Endothelial cell of umbilical vein (primary cell): ENCODE measurements around the gene DGKD. TPM values are rescaled to one million over a fixed set of nuclear protein-coding genes. Genes with fewer than 3 reads are reported as not detected.

ENCODE experiments used
- BruUV-seq: library from RNA; stranded (reverse); fragments of 400-500 nt; replicated peaks from 2 replicates; lab custom pipeline; 2021; lab: Mats Ljungman, UMichigan
- CTCF ChIA-PET: fragments of 300-600, 350-600 bp; sonication (Branson Sonifier 250); formaldehyde crosslinking; loops from one replicate; lab custom pipeline; 2021; ENCODE audit warnings: antibody characterized with exemption, inconsistent platforms; lab: Charles Lee
- POLR2A ChIA-PET: fragments of 300-600, 350-600 bp; sonication (Branson Sonifier 250); formaldehyde crosslinking; loops from one replicate; lab custom pipeline; 2021; ENCODE audit warnings: antibody characterized with exemption, inconsistent platforms; lab: Charles Lee
- DNase-seq: peaks from one replicate; pipeline ENCODE4 v3.0.0-alpha.2; 2011; ENCODE audit warnings: low read depth, low spot score
- FAIRE-seq: peaks from 2 replicates; lab custom pipeline; 2011; peaks lifted over from hg19 to GRCh38; lab: Jason Lieb, UNC
- H2AFZ ChIP-seq: 2 replicates; pipeline ENCODE4 v1.6.0; 2012; ENCODE audit warnings: low read depth, low read length, control low read depth, inconsistent platforms
- H3K27ac ChIP-seq: 2 replicates; pipeline ENCODE4 v1.5.1; 2011; ENCODE audit warnings: low read depth, mild to moderate bottlenecking, control low read depth, low read length, moderate library complexity; ENCODE audit not compliant: insufficient read depth
- H3K27me3 ChIP-seq, 2 experiments: 2 replicates each; pipeline versions ENCODE4 v1.6.0 to v1.6.1; 2011; ENCODE audit warnings: low read length in 2 of 2, mixed read lengths in 1 of 2; ENCODE audit not compliant: control insufficient read depth in 2 of 2, insufficient read depth in 2 of 2
- H3K36me3 ChIP-seq, 2 experiments: 2 replicates in 1 of 2; 3 replicates in 1 of 2; pipeline ENCODE4 v1.5.1; 2011; ENCODE audit warnings: low read length in 2 of 2, mild to moderate bottlenecking in 1 of 2, moderate library complexity in 1 of 2; ENCODE audit not compliant: control insufficient read depth in 2 of 2, insufficient read depth in 2 of 2; ENCODE audit errors: extremely low read depth in 1 of 2
- H3K4me1 ChIP-seq: 3 replicates; pipeline ENCODE4 v1.5.1; 2011; ENCODE audit warnings: mild to moderate bottlenecking, low read length; ENCODE audit not compliant: control insufficient read depth, insufficient read depth; ENCODE audit errors: extremely low read depth
- H3K4me2 ChIP-seq: 2 replicates; pipeline ENCODE4 v1.6.1; 2011; ENCODE audit warnings: low read length, control low read depth, mixed read lengths; ENCODE audit not compliant: insufficient read depth
- H3K4me3 ChIP-seq, 3 experiments: fragments of 200-600 bp in 1 of 3; sonication (generic), shearing (Covaris generic) in 1 of 3; replicated peaks in 1 of 3; 2 replicates each; pipeline ENCODE4 v1.5.1; 2011 to 2016; ENCODE audit warnings: control low read depth in 3 of 3, low read length in 3 of 3, mild to moderate bottlenecking in 2 of 3, inconsistent platforms in 1 of 3, low read depth in 1 of 3, moderate library complexity in 1 of 3; ENCODE audit not compliant: insufficient read depth in 1 of 3
- H3K79me2 ChIP-seq: 2 replicates; pipeline ENCODE4 v1.6.0; 2012; ENCODE audit warnings: low read length, inconsistent platforms; ENCODE audit not compliant: control insufficient read depth, insufficient read depth
- H3K9ac ChIP-seq: replicated peaks from 2 replicates; pipeline ENCODE3; 2011; ENCODE audit warnings: low read length, control low read depth; ENCODE audit not compliant: insufficient read depth; ENCODE audit errors: extremely low read depth
- H3K9me1 ChIP-seq: replicated peaks from 3 replicates; pipeline ENCODE4 v1.6.0; 2011; ENCODE audit warnings: mild to moderate bottlenecking, low read length; ENCODE audit not compliant: control insufficient read depth, insufficient read depth; ENCODE audit errors: extremely low read depth
- H3K9me3 ChIP-seq: replicated peaks from 2 replicates; pipeline ENCODE4 v1.5.1; 2012; ENCODE audit warnings: low read length, inconsistent platforms; ENCODE audit not compliant: control insufficient read depth, insufficient read depth
- H4K20me1 ChIP-seq: replicated peaks from 2 replicates; pipeline ENCODE3; 2011; ENCODE audit warnings: mild to moderate bottlenecking, low read length; ENCODE audit not compliant: control insufficient read depth, insufficient read depth; ENCODE audit errors: extremely low read depth
- CTCF ChIP-seq, 2 donors: IDR thresholded peaks; 1 replicate in 1 of 2; 2 replicates in 1 of 2; pipeline ENCODE4 v1.5.1; 2011; ENCODE audit warnings: low read length in 2 of 2, mild to moderate bottlenecking in 2 of 2, moderate library complexity in 2 of 2, control low read depth in 1 of 2, inconsistent platforms in 1 of 2, low read depth in 1 of 2; ENCODE audit not compliant: insufficient read depth in 1 of 2; ENCODE audit errors: extremely low read depth in 1 of 2
- EZH2 ChIP-seq: IDR thresholded peaks from 2 replicates; pipeline ENCODE4 v1.6.1; 2012; ENCODE audit warnings: borderline replicate concordance, low read depth, mild to moderate bottlenecking, moderate library complexity, low read length, inconsistent platforms; ENCODE audit not compliant: severe bottlenecking
- FOS ChIP-seq: IDR thresholded peaks from 2 replicates; pipeline ENCODE4 v1.6.1; 2011; ENCODE audit warnings: mild to moderate bottlenecking, low read length, moderate library complexity, borderline replicate concordance; ENCODE audit not compliant: insufficient read depth
- GATA2 ChIP-seq: IDR thresholded peaks from 2 replicates; pipeline ENCODE4 v1.7.0; 2011; ENCODE audit warnings: low read depth, mild to moderate bottlenecking, moderate library complexity, mixed read lengths, low read length; ENCODE audit not compliant: insufficient read length, insufficient read depth
- JUN ChIP-seq: IDR thresholded peaks from 2 replicates; pipeline ENCODE4 v1.6.1; 2011; ENCODE audit warnings: borderline replicate concordance, low read depth; ENCODE audit not compliant: insufficient read length, insufficient read depth
- MAX ChIP-seq: IDR thresholded peaks from 2 replicates; pipeline ENCODE4 v1.6.1; 2011; ENCODE audit not compliant: insufficient read depth, insufficient read length
- MYC ChIP-seq: IDR thresholded peaks from one replicate; pipeline ENCODE4 v1.6.1; 2011; ENCODE audit warnings: mild to moderate bottlenecking, low read depth, low read length
- POLR2A ChIP-seq: IDR thresholded peaks from 2 replicates; pipeline ENCODE4 v1.6.1; 2012; ENCODE audit warnings: low read depth, mild to moderate bottlenecking, control low read depth, low read length
- POLR2AphosphoS5 ChIP-seq: IDR thresholded peaks from 2 replicates; pipeline ENCODE4 v1.6.1; 2012; ENCODE audit warnings: low read depth, mild to moderate bottlenecking, control low read depth, low read length, moderate library complexity; ENCODE audit not compliant: insufficient read depth
- dilution Hi-C: fragments of 300-500 bp; cut with MboI; formaldehyde crosslinking; loops from one replicate; pipeline ENCODE4 v1.15.0; 2019; ENCODE audit warnings: low sequenced_read_pairs; ENCODE audit not compliant: extremely low pct_ligation_motif_present
- intact Hi-C: fragments of 100-400 bp; cut with micrococcal nuclease; formaldehyde crosslinking; loops from one replicate; pipeline ENCODE4 v1.10.0; 2022
- polyA plus RNA-seq, 4 experiments: library from polyadenylated mRNA; depleted of rRNA in 3 of 4; stranded (reverse) in 3 of 4; unstranded in 1 of 4; fragments of >200 nt; gene quantifications; 2 replicates each; pipeline versions ENCODE4 v1.2.1 to v1.2.3, GENCODE V29; 2011 to 2012; ENCODE audit warnings: missing spikeins in 1 of 4
- total RNA-seq: library from RNA; stranded (reverse); gene quantifications from 2 replicates; pipeline ENCODE4 v1.2.3, GENCODE V29; 2021

The DGKD gene
- total and polyA plus RNA-seq, 2 donors (not counting 3 experiments of a cell fraction or from before 2014, with no cell fraction given), result 10.8 to 36.6 TPM

GRCh38 chr2:233458826-233459225 lies 104.5 kb downstream of the DGKD start:
- no TSS peak for BruUV-seq
- CTCF ChIA-PET, result interaction anchor here (3.6 kb wide), 1 partner anchor 10 kb away, joined by 16 read pairs; no protein-coding TSS in a partner anchor

More at GRCh38 chr2:233458826-233459225, 104.5 kb downstream of the DGKD start:
- Histone ChIP-seq H3K4me3 (no peak overlapping the region), H3K4me2 (no peak overlapping the region), H3K9ac (no peak overlapping the region), H3K9me3 (no peaks in the 10 kb centered on the region), H3K27ac (no peak overlapping the region), H3K79me2 (no peaks in the 10 kb centered on the region), H2AFZ (no peak overlapping the region), H3K36me3 (peaks cover 0 to 18% of the 10 kb centered on the region in 2 experiments), H3K27me3 (no peaks in the 10 kb centered on the region), H3K9me1 (no peaks in the 10 kb centered on the region), H3K4me1 (no peaks in the 10 kb centered on the region), H4K20me1 (no peaks in the 10 kb centered on the region)
- dilution Hi-C loops, result no loop called here
- POLR2A ChIA-PET, result no interaction called here
- no peak for DNase-seq
- intact Hi-C loops, result no loop called here
- TF ChIP-seq POLR2AphosphoS5 (no peak), MYC (no peak), JUN (no peak), POLR2A (no peak), FOS (no peak), MAX (no peak), CTCF (IDR thresholded peaks at IDR 0.05; ENCODE audit: extremely low read depth in 1 of 2, insufficient read depth in 1 of 2, low read depth in 1 of 2, low read length in 2 of 2) (no peak), EZH2 (no peak), GATA2 (no peak)
- no peak for FAIRE-seq
